Spleen (tissue), 7 donors: ENCODE data around the gene GPD2.

Experiments used
- CTCF ChIP-seq, 11 experiments: fragments of 200-600 bp in 7 of 11; fragments of 450-650 bp in 4 of 11; sonication (generic) in 4 of 11; IDR thresholded peaks in 8 of 11; conservative IDR thresholded peaks in 3 of 11; 1 replicate in 7 of 11; 2 replicates in 4 of 11; pipeline versions ENCODE4 v1.4.0 to v1.8.0; 2016 to 2021; ENCODE audit warnings: antibody characterized with exemption in 11 of 11, inconsistent platforms in 4 of 11, mild to moderate bottlenecking in 1 of 11
- POLR2A ChIP-seq, 3 donors: fragments of 450-650 bp; IDR thresholded peaks; one replicate each; pipeline ENCODE4 v1.5.1; 2017; ENCODE audit warnings: antibody characterized with exemption in 3 of 3, mild to moderate bottlenecking in 1 of 3
- POLR2AphosphoS5 ChIP-seq, 3 donors: sonication (generic); formaldehyde crosslinking; IDR thresholded peaks; one replicate each; pipeline ENCODE4 v1.5.1; 2017; ENCODE audit warnings: antibody characterized with exemption in 3 of 3
- donor health status: DM: no; HTN: no; CAD: no; lungs with moderate emphysema.
- donor health status: DM: no; HTN: no; CAD: no.
- donor health status: DM: no; HTN: no; CAD: no.

GRCh38 chr2:156626931-156627330 is 190.8 kb downstream of the GPD2 start:
- no peak for TF ChIP-seq CTCF (IDR thresholded peaks at IDR 0.05 in 8 of 11, conservative IDR thresholded peaks at IDR 0.05 in 3 of 11)
- TF ChIP-seq POLR2A (IDR thresholded peaks at IDR 0.05) = no peak
- TF ChIP-seq POLR2AphosphoS5 (IDR thresholded peaks at IDR 0.05) = no peak
